Skeletal muscle satellite cell (primary cell): ENCODE data around the gene DESI1. TPM values are rescaled to one million over a fixed set of nuclear protein-coding genes. Genes with fewer than 3 reads are reported as not detected.
"Not testable (repeated sequence)": the region's sequence is repeated elsewhere in the genome, so short reads cannot be mapped to it uniquely, and the experiment has no call there.

ENCODE experiments used
- H3K27me3 ChIP-seq: 2 replicates; pipeline ENCODE4 v1.7.0; 2013; ENCODE audit warnings: low read length; ENCODE audit not compliant: control insufficient read depth, insufficient read depth
- H3K36me3 ChIP-seq: 2 replicates; pipeline ENCODE4 v1.7.0; 2013; ENCODE audit warnings: mild to moderate bottlenecking, control low read depth, low read length; ENCODE audit not compliant: insufficient read depth
- H3K4me1 ChIP-seq: 2 replicates; pipeline ENCODE4 v1.7.0; 2013; ENCODE audit warnings: low read length; ENCODE audit not compliant: control insufficient read depth, insufficient read depth
- H3K4me2 ChIP-seq: 2 replicates; pipeline ENCODE4 v1.7.0; 2013; ENCODE audit warnings: mild to moderate bottlenecking, low read length
- H3K4me3 ChIP-seq: 2 replicates; pipeline ENCODE4 v1.7.0; 2013; ENCODE audit warnings: low read length
- H3K9ac ChIP-seq: 2 replicates; pipeline ENCODE4 v1.7.0; 2013; ENCODE audit warnings: mild to moderate bottlenecking, low read depth, low read length, moderate library complexity
- H3K9me3 ChIP-seq: replicated peaks from 2 replicates; pipeline ENCODE4 v1.7.0; 2013; ENCODE audit warnings: mild to moderate bottlenecking, control low read depth, low read length
- total RNA-seq: library from RNA; depleted of rRNA; stranded (reverse); fragments of >200 nt; gene quantifications from 2 replicates; pipeline ENCODE4 v1.2.3, GENCODE V29; 2012; rRNA removed

DESI1 gene
- 35.0 and 42.8 TPM in 2 replicates for total RNA-seq

- Histone ChIP-seq H3K4me2 (peak within 1 kb of the TSS; percentile 97), H3K4me3 (peak within 1 kb of the TSS; percentile 98), H3K9ac (peak within 1 kb of the TSS; percentile 98), H3K4me1 (peaks cover 20% of the 10 kb centered on the region), H3K36me3 (peaks cover 19% of the 10 kb centered on the region), H3K9me3 (no peaks in the 10 kb centered on the region), H3K27me3 (no peaks in the 10 kb centered on the region)
These were observed at the start of gene DESI1 for GRCh38 chr22:41620589-41621098. Gene DESI1 (minus strand): TSS chr22:41621043. CDS start chr22:41620839, 204 bp downstream.

- Histone ChIP-seq H3K36me3 (peaks cover 27% of the 10 kb centered on the region), H3K27me3 (no peaks in the 10 kb centered on the region), H3K4me2 (no peak overlapping the region), H3K9ac (no peak overlapping the region), H3K4me3 (no peak overlapping the region), H3K9me3 (no peaks in the 10 kb centered on the region), H3K4me1 (peaks cover 24% of the 10 kb centered on the region)
These were observed 48.4 kb upstream of the DESI1 start for GRCh38 chr22:41668971-41669911.

GRCh38 chr22:41664951-41665350, 44.1 kb upstream of the DESI1 start:
- Histone ChIP-seq H3K36me3 (peaks cover 54% of the 10 kb centered on the region), H3K4me2 (no peak overlapping the region), H3K27me3 (no peaks in the 10 kb centered on the region), H3K4me3 (no peak overlapping the region), H3K9ac (no peak overlapping the region), H3K9me3 (no peaks in the 10 kb centered on the region), H3K4me1 (peaks cover 20% of the 10 kb centered on the region)

DNA sequence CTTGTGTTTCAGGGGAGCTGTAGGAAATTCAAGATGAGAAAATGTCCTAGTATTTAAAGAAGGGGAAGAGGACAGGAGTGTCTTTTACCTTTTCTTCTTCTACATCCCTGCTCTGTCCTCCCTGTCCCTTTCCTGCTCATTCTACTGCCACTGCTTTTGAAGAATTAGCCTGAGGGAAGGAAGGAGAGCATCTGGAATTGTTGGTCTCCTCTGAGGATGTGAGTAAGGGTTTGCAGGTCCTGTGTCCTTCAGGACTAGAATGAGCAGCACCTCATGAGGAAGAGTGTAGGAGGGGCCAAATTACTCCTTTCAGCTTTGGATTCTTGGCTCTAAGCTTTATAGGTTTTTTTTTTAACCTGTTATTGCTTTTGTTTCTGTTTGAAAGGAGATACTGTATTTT, 43.6 kb upstream of the DESI1 start:
- Histone ChIP-seq H3K4me2 (no peak overlapping the region), H3K27me3 (no peaks in the 10 kb centered on the region), H3K4me1 (peaks cover 18% of the 10 kb centered on the region), H3K36me3 (peaks cover 58% of the 10 kb centered on the region), H3K9ac (no peak overlapping the region), H3K9me3 (no peaks in the 10 kb centered on the region), H3K4me3 (no peak overlapping the region)

GRCh38 chr22:41663594-41663993, 42.8 kb upstream of the DESI1 start:
- Histone ChIP-seq H3K4me1 (peaks cover 15% of the 10 kb centered on the region), H3K36me3 (peaks cover 66% of the 10 kb centered on the region)
- H3K9me3 ChIP-seq, H3K4me2 ChIP-seq, H3K9ac ChIP-seq, H3K27me3 ChIP-seq, H3K4me3 ChIP-seq: not testable (repeated sequence)

DNA sequence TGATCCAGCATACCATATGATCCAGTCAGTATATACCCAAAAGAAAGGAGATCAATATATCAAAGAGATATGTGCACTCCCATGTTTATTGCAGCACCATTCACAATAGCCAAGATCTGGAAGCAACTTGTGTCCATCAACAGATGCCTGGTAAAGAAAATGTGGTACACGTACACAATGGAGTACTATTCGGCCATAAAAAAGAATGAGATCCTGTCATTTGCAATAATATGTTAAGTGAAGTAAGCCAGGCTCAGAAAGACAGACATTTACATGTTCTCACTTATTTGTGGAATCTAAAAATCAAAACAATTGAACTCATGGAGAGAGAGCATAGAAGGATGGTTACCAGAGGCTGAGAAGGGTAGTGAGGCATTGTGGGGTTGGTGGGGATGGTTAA, 40.9 kb upstream of the DESI1 start:
- no peaks in the 10 kb centered on the region for H3K9me3 ChIP-seq
- H3K4me1 ChIP-seq: peaks cover 3% of the 10 kb centered on the region
- no peaks in the 10 kb centered on the region for H3K27me3 ChIP-seq
- H3K9ac ChIP-seq: no peak overlapping the region
- no peak overlapping the region for H3K4me3 ChIP-seq
- no peak overlapping the region for H3K4me2 ChIP-seq
- H3K36me3 ChIP-seq: peaks cover 82% of the 10 kb centered on the region

DNA sequence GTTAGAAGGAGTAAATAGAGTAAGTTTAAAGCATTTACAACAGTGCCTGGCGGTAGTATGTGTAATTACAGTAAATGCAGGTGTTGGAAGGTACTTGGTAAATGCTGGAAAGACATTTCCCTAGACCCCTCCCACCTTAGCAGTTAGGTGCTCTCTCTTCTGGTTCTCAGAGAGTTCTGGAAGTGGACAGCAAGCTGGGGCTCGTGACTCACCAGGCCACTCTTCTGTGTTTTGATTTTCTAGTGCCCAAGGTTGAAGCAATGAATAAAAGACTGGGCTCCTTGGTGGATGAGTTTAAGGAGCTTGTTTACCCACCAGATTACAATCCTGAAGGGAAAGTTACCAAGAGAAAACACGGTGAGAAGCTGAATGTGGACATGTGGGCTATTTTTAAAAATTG, 40.2 kb upstream of the DESI1 start:
- Histone ChIP-seq H3K4me3 (no peak overlapping the region), H3K27me3 (no peaks in the 10 kb centered on the region), H3K4me1 (no peaks in the 10 kb centered on the region), H3K36me3 (peaks cover 84% of the 10 kb centered on the region), H3K9me3 (no peaks in the 10 kb centered on the region), H3K4me2 (no peak overlapping the region), H3K9ac (no peak overlapping the region)

DNA sequence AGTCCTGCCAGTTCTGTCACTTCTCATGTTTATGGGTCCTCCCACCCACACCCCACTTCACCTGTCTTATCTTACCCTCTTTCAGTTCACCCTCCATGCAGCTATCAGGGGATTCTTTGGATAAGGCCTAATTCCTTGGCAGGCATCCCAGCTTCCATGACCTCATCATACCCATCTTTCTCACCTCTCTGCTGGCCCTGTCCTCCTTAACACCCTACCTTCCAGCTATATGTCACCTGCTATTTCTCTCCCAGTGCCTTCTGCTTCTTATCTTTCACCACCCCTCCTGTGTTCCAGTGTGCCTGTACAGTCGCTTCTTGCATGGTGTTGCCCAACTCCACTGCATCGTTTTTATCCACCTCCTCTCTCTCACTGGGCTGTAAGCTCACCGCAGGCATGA, 39.6 kb upstream of the DESI1 start:
- Histone ChIP-seq H3K9me3 (no peaks in the 10 kb centered on the region), H3K36me3 (peaks cover 88% of the 10 kb centered on the region), H3K27me3 (no peaks in the 10 kb centered on the region), H3K4me1 (no peaks in the 10 kb centered on the region), H3K4me3 (no peak overlapping the region), H3K4me2 (no peak overlapping the region), H3K9ac (no peak overlapping the region)

DNA sequence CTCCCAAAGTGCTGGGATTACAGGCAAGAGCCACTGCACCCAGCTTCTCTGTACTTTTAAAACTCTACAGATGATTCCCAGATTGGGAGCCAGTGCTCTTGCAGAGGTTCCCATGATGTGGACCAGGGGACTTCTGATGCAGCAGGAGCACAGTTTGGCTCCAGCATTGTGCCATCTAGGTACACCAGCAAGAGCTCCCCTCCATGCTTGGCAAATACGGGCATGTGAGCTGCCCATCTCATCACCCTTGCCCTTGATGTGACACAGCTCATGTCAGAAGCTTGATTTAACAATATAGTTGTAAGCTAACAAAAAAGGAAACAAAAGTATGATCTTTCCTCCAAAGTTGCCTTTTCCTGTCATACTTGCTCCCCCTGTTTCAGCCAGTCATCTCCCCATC, 39.1 kb upstream of the DESI1 start:
- Histone ChIP-seq H3K27me3 (no peaks in the 10 kb centered on the region), H3K4me2 (no peak overlapping the region), H3K4me1 (no peaks in the 10 kb centered on the region), H3K36me3 (peaks cover 84% of the 10 kb centered on the region), H3K4me3 (no peak overlapping the region), H3K9me3 (no peaks in the 10 kb centered on the region), H3K9ac (no peak overlapping the region)

DNA sequence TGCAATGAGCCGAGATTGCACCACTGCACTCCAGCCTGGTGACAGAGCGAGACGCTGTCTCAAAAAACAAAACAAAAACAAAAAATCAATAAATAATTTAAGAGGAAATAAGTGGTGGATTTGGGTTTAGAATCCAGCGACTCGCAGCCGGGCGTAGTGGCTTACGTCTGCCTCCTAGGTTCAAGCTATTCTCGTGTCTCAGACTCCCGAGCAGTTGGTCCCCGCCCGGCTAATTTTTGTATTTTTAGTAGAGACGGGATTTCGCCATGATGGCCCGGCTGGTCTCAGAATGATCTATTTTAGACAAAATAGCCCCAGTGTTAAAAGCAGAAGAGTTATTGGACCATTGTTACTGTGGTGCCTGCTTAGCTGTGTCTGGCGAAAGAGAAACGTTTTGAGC, 38.0 kb upstream of the DESI1 start:
- Histone ChIP-seq H3K27me3 (no peaks in the 10 kb centered on the region), H3K4me1 (no peaks in the 10 kb centered on the region), H3K4me3 (no peak overlapping the region), H3K36me3 (peaks cover 84% of the 10 kb centered on the region), H3K4me2 (no peak overlapping the region), H3K9me3 (no peaks in the 10 kb centered on the region), H3K9ac (no peak overlapping the region)

DNA sequence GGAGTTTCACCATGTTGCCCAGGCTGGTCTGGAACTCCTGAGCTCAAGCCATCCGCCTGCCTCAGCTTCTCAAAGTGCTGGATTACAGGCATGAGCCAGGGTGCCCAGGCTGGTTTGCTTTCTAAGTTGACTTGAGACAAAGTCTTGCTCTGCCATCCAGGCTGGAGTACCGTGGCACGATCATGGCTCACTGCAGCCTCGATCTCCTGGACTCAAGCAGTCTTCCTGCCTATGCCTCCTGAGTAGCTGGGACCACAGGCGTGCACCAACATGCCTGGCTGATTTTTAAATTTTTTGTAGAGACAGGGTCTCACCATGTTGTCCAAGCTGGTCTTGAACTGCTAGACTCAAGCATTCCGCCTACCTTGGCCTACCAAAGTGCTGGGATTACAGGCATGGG, 36.9 kb upstream of the DESI1 start:
- Histone ChIP-seq H3K27me3 (no peaks in the 10 kb centered on the region), H3K4me1 (no peaks in the 10 kb centered on the region), H3K36me3 (peaks cover 83% of the 10 kb centered on the region)

DNA sequence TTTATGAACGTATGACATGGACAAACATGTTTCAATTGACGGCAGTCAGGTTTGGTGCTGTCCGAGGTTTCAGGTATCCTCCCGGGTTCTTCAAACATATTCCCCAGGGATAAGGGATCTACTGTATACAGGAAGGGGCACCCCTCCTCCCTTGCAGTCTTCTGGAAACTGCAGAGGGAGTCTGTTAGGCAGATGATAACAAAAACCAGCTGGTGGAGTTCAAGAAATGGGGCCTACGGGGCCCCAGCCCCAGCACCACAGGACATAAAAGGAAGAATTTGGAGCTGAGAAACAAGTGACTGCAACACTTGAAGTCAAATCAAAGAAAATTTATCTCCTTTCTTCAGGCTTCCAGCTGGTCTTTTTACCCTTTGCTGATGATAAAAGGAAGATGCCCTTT, 35.7 kb upstream of the DESI1 start:
- no peaks in the 10 kb centered on the region for H3K9me3 ChIP-seq
- no peak overlapping the region for H3K4me3 ChIP-seq
- no peak overlapping the region for H3K9ac ChIP-seq
- no peak overlapping the region for H3K4me2 ChIP-seq
- no peaks in the 10 kb centered on the region for H3K27me3 ChIP-seq
- H3K4me1 ChIP-seq: no peaks in the 10 kb centered on the region
- peaks cover 82% of the 10 kb centered on the region for H3K36me3 ChIP-seq

More for the DNA sequence above, 36.9 kb upstream of the DESI1 start:
- H3K4me2 ChIP-seq: no peak overlapping the region
- H3K9ac ChIP-seq: no peak overlapping the region
- H3K4me3 ChIP-seq: no peak overlapping the region
- H3K9me3 ChIP-seq: no peaks in the 10 kb centered on the region
